CD8-positive, alpha-beta memory T cell (primary cell): ENCODE data around the gene C1orf94. TPM values are rescaled to one million over a fixed set of nuclear protein-coding genes. Genes with fewer than 3 reads are reported as not detected.

Experiments used
- CTCF ChIA-PET: fragments of 350-600 bp; sonication (Branson Sonifier 250); formaldehyde crosslinking; loops from one replicate; lab custom pipeline; 2021; ENCODE audit warnings: antibody characterized with exemption; lab: Charles Lee
- POLR2A ChIA-PET: fragments of 350-600 bp; sonication (Branson Sonifier 250); formaldehyde crosslinking; loops from one replicate; lab custom pipeline; 2021; ENCODE audit warnings: antibody characterized with exemption; lab: Charles Lee
- DNase-seq, 5 donors: peaks; one replicate each; pipeline versions ENCODE4 v3.0.0 to v3.0.0-alpha.2; 2020 to 2022; ENCODE audit warnings: mixed read lengths in 1 of 5
- H3K27ac ChIP-seq: one replicate; pipeline ENCODE4 v1.7.0; 2013; ENCODE audit warnings: low read depth, mild to moderate bottlenecking, low read length, moderate library complexity
- H3K27me3 ChIP-seq: 2 replicates; pipeline ENCODE4 v1.7.0; 2013; ENCODE audit warnings: low read length, mild to moderate bottlenecking; ENCODE audit not compliant: insufficient read depth, poor library complexity, severe bottlenecking
- H3K36me3 ChIP-seq: 2 replicates; pipeline ENCODE4 v1.7.0; 2013; ENCODE audit warnings: mild to moderate bottlenecking, low read length, moderate library complexity; ENCODE audit not compliant: insufficient read depth
- H3K4me1 ChIP-seq: 2 replicates; pipeline ENCODE4 v1.7.0; 2013; ENCODE audit warnings: mild to moderate bottlenecking, low read length, moderate library complexity; ENCODE audit not compliant: insufficient read depth
- H3K4me3 ChIP-seq: 2 replicates; pipeline ENCODE4 v1.7.0; 2013; ENCODE audit warnings: mild to moderate bottlenecking, low read length
- H3K9me3 ChIP-seq: 2 replicates; pipeline ENCODE4 v1.7.0; 2013; ENCODE audit warnings: mild to moderate bottlenecking, low read length
- H3K27ac Mint-ChIP-seq, 8 donors: one replicate each; pipeline ENCODE4 v1.8.0; 2020 to 2021; ENCODE audit warnings: mixed read lengths in 8 of 8, mild to moderate bottlenecking in 6 of 8, inconsistent platforms in 3 of 8, moderate library complexity in 3 of 8
- H3K27me3 Mint-ChIP-seq, 2 donors: one replicate each; pipeline ENCODE4 v1.8.0; 2020 to 2021; ENCODE audit warnings: mixed read lengths in 2 of 2, mild to moderate bottlenecking in 1 of 2, moderate library complexity in 1 of 2
- H3K36me3 Mint-ChIP-seq, 3 donors: one replicate each; pipeline ENCODE4 v1.8.0; 2020 to 2021; ENCODE audit warnings: mixed read lengths in 3 of 3, inconsistent platforms in 1 of 3, mild to moderate bottlenecking in 1 of 3
- H3K4me1 Mint-ChIP-seq, 3 donors: one replicate each; pipeline ENCODE4 v1.8.0; 2020 to 2021; ENCODE audit warnings: mixed read lengths in 3 of 3, inconsistent platforms in 1 of 3, mild to moderate bottlenecking in 1 of 3
- H3K4me3 Mint-ChIP-seq, 7 donors: one replicate each; pipeline ENCODE4 v1.8.0; 2020 to 2021; ENCODE audit warnings: mixed read lengths in 7 of 7, mild to moderate bottlenecking in 6 of 7, moderate library complexity in 4 of 7, inconsistent platforms in 2 of 7
- H3K9me3 Mint-ChIP-seq, 5 donors: one replicate each; pipeline ENCODE4 v1.8.0; 2020 to 2022; ENCODE audit warnings: mixed read lengths in 5 of 5, mild to moderate bottlenecking in 3 of 5, moderate library complexity in 2 of 5, inconsistent platforms in 1 of 5
- polyA plus RNA-seq: library from polyadenylated mRNA; unstranded; fragments of 300-500 nt; fragmentation: Illumina TruSeq; gene quantifications from one replicate; pipeline ENCODE4 v1.2.3, GENCODE V29; 2021
- total RNA-seq, 2 experiments: library from RNA; stranded (reverse); gene quantifications; one replicate each; pipeline ENCODE4 v1.2.3, GENCODE V29; 2021

Gene C1orf94
- total and polyA plus RNA-seq, 3 experiments from 2014 or later, result not detected

DNA sequence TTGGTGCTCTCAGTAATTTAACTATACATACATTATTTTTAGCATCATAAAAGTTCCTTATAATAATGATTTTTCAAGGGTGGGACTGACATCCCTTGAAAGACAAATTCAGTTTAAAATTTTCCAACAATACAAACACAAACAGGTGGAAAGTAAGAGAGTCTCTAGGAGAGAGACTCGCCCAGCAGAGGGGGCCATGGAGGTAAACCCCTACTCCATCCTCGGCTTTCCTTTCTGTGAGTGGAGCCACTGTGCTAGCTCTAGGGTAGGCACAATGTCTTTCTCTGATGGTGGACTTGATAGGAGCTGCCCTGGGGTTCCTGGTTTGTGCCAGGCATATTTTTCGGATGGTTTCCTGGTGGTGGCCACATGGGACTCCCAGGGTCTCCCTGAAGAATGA lies 20.0 kb upstream of the C1orf94 start:
- no peaks in the 10 kb centered on the region for H3K36me3 Mint-ChIP-seq
- ChIA-PET CTCF (no interaction called here), POLR2A (no interaction called here)
- Histone ChIP-seq H3K36me3 (no peaks in the 10 kb centered on the region), H3K9me3 (no peaks in the 10 kb centered on the region), H3K27me3 (peaks cover 3% of the 10 kb centered on the region), H3K4me3 (no peak overlapping the region), H3K27ac (no peak overlapping the region), H3K4me1 (no peaks in the 10 kb centered on the region)
- DNase-seq, result no peak
- H3K9me3 Mint-ChIP-seq, result no peaks in the 10 kb centered on the region
- H3K4me1 Mint-ChIP-seq, result peaks cover 0 to 3% (median 0%) of the 10 kb centered on the region in 3 donors
- H3K4me3 Mint-ChIP-seq, result no peak overlapping the region
- peaks cover 30 to 49% of the 10 kb centered on the region in 2 donors for H3K27me3 Mint-ChIP-seq
- no peak overlapping the region for H3K27ac Mint-ChIP-seq

DNA sequence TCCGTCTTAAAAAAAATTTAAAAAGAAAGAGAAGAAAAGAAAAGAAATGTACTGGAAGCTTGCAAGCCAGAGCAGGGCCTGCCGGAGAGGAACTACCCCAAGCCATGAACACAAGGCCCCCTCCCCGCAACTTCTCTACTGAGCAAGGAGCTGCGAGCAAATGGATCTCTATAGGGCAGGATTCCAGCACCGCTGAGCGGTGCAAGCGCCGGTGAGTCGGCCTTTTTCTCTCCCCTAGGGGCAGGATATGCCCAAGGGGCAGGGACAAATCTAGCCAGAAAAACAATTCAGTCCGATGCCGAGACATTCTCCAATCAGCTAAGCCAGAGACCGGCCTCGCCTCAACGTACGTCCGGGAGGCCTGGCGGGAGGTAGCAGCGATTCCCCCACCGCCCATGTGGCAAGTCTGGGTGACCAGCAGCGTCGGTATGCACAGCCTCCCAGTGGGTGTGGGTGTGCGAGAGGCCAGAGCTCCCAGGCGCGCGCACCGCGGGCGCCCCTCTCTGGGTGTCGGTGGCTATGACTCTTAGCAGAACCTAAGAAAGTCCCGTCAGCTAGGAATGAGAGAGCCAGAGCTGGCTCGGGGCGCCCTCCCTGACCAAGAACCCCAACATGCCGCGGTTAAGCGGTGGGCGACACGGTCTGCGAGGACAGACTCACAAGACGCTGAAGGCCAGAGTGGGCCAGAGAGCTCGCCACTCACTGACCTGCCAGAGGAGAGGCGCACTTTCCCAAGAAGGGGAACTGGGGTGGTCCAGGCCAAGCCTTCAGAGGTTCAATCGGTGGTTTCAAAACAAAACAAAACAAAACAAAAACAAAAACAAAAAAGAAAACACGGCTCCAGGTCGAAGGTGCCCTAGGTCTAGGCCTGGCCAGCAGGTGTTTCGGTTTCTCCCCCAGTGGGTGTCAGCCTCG lies 13.6 kb upstream of the C1orf94 start:
- no peak overlapping the region for H3K4me3 ChIP-seq
- peaks cover 11% of the 10 kb centered on the region for H3K27me3 ChIP-seq
- CTCF ChIA-PET, result no interaction called here
- no peak overlapping the region for H3K27ac ChIP-seq
- H3K4me3 Mint-ChIP-seq, result peak overlapping the region in 5 of 7 donors; percentile 15 to 68 (median 38)
- no peaks in the 10 kb centered on the region for H3K9me3 ChIP-seq
- H3K9me3 Mint-ChIP-seq, result peaks cover 0 to 7% (median 0%) of the 10 kb centered on the region in 5 donors
- H3K27me3 Mint-ChIP-seq, result peaks cover 57 to 77% of the 10 kb centered on the region in 2 donors
- H3K36me3 Mint-ChIP-seq, result peaks cover 0 to 1% (median 0%) of the 10 kb centered on the region in 3 donors
- H3K36me3 ChIP-seq, result no peaks in the 10 kb centered on the region
- H3K27ac Mint-ChIP-seq, result no peak overlapping the region
- POLR2A ChIA-PET, result no interaction called here
- no peaks in the 10 kb centered on the region for H3K4me1 ChIP-seq
- peaks cover 4 to 18% (median 9%) of the 10 kb centered on the region in 3 donors for H3K4me1 Mint-ChIP-seq
- DNase-seq, result no peak

- Mint-ChIP-seq H3K9me3 (peaks cover 0 to 8% (median 0%) of the 10 kb centered on the region in 5 donors), H3K27ac (no peak overlapping the region), H3K27me3 (peaks cover 57 to 74% of the 10 kb centered on the region in 2 donors), H3K36me3 (peaks cover 0 to 1% (median 0%) of the 10 kb centered on the region in 3 donors), H3K4me1 (peaks cover 4 to 18% (median 9%) of the 10 kb centered on the region in 3 donors), H3K4me3 (peak overlapping the region in 3 of 7 donors; percentile 20 to 68 (median 38))
- Histone ChIP-seq H3K4me1 (no peaks in the 10 kb centered on the region), H3K27me3 (peaks cover 18% of the 10 kb centered on the region), H3K4me3 (no peak overlapping the region), H3K27ac (no peak overlapping the region), H3K36me3 (no peaks in the 10 kb centered on the region), H3K9me3 (no peaks in the 10 kb centered on the region)
- DNase-seq, result no peak
- POLR2A ChIA-PET, result no interaction called here
- CTCF ChIA-PET, result no interaction called here
Observed at GRCh38 chr1:34163792-34164731, 12.6 kb upstream of the C1orf94 start.

GRCh38 chr1:34164771-34165391 lies 11.8 kb upstream of the C1orf94 start, which contains the start of gene CSMD2:
CSMD2 (minus strand) TSS chr1:34165230; CDS start chr1:34165097, 133 bp downstream.
- Histone ChIP-seq H3K4me1 (no peaks in the 10 kb centered on the region), H3K27me3 (peaks cover 18% of the 10 kb centered on the region), H3K27ac (no peak within 1 kb of the TSS), H3K9me3 (no peaks in the 10 kb centered on the region), H3K36me3 (no peaks in the 10 kb centered on the region), H3K4me3 (no peak within 1 kb of the TSS)
- CTCF ChIA-PET, result no interaction called here
- Mint-ChIP-seq H3K9me3 (peaks cover 0 to 8% (median 0%) of the 10 kb centered on the region in 5 donors), H3K27me3 (peaks cover 49 to 72% of the 10 kb centered on the region in 2 donors), H3K27ac (no peak within 1 kb of the TSS), H3K4me1 (peaks cover 4 to 18% (median 9%) of the 10 kb centered on the region in 3 donors), H3K36me3 (peaks cover 0 to 1% (median 0%) of the 10 kb centered on the region in 3 donors), H3K4me3 (peak within 1 kb of the TSS in 2 of 7 donors; percentile 12 to 13)
- DNase-seq, result no peak
- POLR2A ChIA-PET, result no interaction called here

DNA sequence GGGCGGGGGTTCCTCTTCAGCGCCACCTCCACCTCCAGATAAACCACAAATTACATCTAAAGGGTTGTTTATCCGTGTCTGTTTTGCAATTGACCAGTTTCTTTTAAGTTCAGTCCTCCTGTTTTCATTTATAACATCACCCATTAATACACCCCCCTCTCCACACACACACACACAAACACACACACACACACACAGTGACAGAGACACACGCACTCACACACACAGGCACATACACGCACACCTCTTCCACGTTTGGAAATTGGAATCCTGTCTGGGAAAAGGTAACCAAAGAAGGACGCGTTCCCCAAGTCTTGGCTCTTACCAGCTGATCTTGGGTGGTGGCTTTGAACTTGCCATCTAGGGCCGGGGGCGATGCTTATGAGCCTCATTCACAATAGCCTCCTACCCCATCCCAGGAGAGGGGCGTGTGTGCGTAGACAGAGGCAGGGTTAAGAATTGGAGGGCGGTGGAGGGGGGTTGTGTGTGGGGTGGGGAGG lies 11.2 kb upstream of the C1orf94 start:
- CTCF ChIA-PET, result no interaction called here
- H3K27me3 ChIP-seq, result peaks cover 18% of the 10 kb centered on the region
- H3K36me3 ChIP-seq, result no peaks in the 10 kb centered on the region

DNA sequence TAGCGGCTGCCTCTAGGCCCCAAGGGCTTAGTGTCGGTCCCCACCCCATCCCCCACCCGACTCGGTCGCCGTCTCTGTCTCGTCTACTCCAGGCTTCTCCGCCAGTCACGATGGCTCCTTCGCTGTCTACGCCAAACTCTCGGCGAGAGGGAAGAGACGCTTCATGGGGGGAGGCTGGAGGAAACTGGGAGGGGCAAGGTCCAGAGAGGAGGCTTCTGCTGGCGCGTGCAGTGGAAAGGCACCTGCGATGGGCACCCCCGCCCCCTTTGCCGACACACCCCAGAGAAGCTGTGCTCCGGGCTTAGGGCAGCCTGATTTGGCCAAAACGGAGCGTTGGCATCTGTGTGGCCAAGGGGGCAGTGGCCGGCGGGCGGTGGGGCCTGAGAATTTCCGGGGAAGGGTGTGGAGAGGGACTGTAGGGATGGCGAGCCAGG lies 10.5 kb upstream of the C1orf94 start:
- Mint-ChIP-seq H3K9me3 (peaks cover 0 to 10% (median 0%) of the 10 kb centered on the region in 5 donors), H3K27ac (no peak overlapping the region), H3K36me3 (peaks cover 0 to 1% (median 0%) of the 10 kb centered on the region in 3 donors), H3K4me3 (no peak overlapping the region), H3K4me1 (peaks cover 4 to 18% (median 9%) of the 10 kb centered on the region in 3 donors), H3K27me3 (peaks cover 49 to 67% of the 10 kb centered on the region in 2 donors)
- Histone ChIP-seq H3K27ac (no peak overlapping the region), H3K4me3 (no peak overlapping the region), H3K27me3 (peaks cover 16% of the 10 kb centered on the region), H3K4me1 (no peaks in the 10 kb centered on the region), H3K36me3 (no peaks in the 10 kb centered on the region), H3K9me3 (no peaks in the 10 kb centered on the region)
- no peak for DNase-seq
- ChIA-PET CTCF (no interaction called here), POLR2A (no interaction called here)

More for the DNA sequence above, 11.2 kb upstream of the C1orf94 start:
- Mint-ChIP-seq H3K4me3 (peak overlapping the region in 2 of 7 donors; percentile 12 to 13), H3K4me1 (peaks cover 4 to 18% (median 9%) of the 10 kb centered on the region in 3 donors), H3K9me3 (peaks cover 0 to 8% (median 0%) of the 10 kb centered on the region in 5 donors), H3K36me3 (peaks cover 0 to 1% (median 0%) of the 10 kb centered on the region in 3 donors), H3K27ac (no peak overlapping the region), H3K27me3 (peaks cover 47 to 67% of the 10 kb centered on the region in 2 donors)
- Histone ChIP-seq H3K4me1 (no peaks in the 10 kb centered on the region), H3K27ac (no peak overlapping the region), H3K4me3 (no peak overlapping the region), H3K9me3 (no peaks in the 10 kb centered on the region)
- DNase-seq, result no peak
- POLR2A ChIA-PET, result no interaction called here

DNA sequence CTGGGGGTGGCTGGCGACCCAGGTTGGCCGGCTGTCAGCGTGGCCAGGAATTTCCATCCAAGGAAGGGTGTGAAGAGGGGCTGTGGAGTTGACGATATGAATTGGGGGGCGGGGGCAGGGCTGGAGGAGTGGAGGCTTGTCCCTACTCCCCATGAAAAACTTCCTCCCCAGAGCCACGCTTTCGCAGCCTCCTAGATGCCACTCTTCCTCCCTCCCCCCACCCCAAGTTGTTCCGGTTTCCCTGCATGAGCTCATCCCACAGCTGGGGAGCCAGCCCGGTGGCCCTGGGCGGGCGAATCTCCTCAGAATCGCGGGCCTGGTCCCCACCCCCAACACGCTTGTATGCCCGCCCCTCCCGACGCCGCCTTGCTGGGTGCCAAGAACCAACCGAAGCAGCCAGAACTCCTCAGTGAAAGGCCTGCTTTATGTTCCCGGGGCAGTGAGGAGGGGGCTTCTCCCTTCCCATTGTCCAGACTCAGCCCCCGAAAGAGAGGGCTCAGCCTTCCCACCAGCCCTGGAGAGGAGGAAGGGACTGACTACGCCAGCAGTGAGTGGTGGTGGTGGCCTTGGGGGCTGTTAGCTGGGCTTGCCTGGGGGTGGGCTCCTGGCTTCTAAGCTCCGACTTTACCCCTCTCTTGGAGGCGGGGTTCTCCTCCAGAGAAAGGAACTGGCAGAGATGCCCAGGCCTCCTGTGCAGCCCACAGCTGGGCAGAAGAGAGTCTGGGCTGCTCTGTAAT lies 9.9 kb upstream of the C1orf94 start:
- POLR2A ChIA-PET, result no interaction called here
- no peak for DNase-seq
- Mint-ChIP-seq H3K4me3 (no peak overlapping the region), H3K27ac (no peak overlapping the region), H3K36me3 (peaks cover 0 to 1% (median 0%) of the 10 kb centered on the region in 3 donors), H3K4me1 (peaks cover 4 to 14% (median 9%) of the 10 kb centered on the region in 3 donors), H3K9me3 (peaks cover 0 to 10% (median 0%) of the 10 kb centered on the region in 5 donors), H3K27me3 (peaks cover 45 to 65% of the 10 kb centered on the region in 2 donors)
- CTCF ChIA-PET, result no interaction called here
- Histone ChIP-seq H3K9me3 (no peaks in the 10 kb centered on the region), H3K36me3 (no peaks in the 10 kb centered on the region), H3K27ac (no peak overlapping the region), H3K4me3 (no peak overlapping the region), H3K4me1 (no peaks in the 10 kb centered on the region), H3K27me3 (peaks cover 14% of the 10 kb centered on the region)
